Measurements from ENCODE around the gene FOXD1.

GRCh38 chr5:73495772-73496335 is 47.3 kb upstream of the FOXD1 start:
- no peak for TF ChIP-seq YY1 (IDR thresholded peaks at IDR 0.05; ENCODE audit: low read depth, low read length)
- no peak for TF ChIP-seq POLR2AphosphoS5 (IDR thresholded peaks at IDR 0.05; ENCODE audit: low read depth, low read length)
- no peak for TF ChIP-seq CTCF (IDR thresholded peaks at IDR 0.05; ENCODE audit: control extremely low read depth in 1 of 3, insufficient read depth in 1 of 3, low read depth in 1 of 3, low read length in 3 of 3)
- TF ChIP-seq TAF1 (IDR thresholded peaks at IDR 0.05; ENCODE audit: low read depth, low read length), result no peak
- TF ChIP-seq CHD2 (IDR thresholded peaks at IDR 0.05; ENCODE audit: low read length), result no peak
- no peak for TF ChIP-seq MAX (IDR thresholded peaks at IDR 0.05)
- TF ChIP-seq TCF12 (IDR thresholded peaks at IDR 0.05; ENCODE audit: low read depth, low read length), result no peak
- TF ChIP-seq POLR2A (IDR thresholded peaks at IDR 0.05; ENCODE audit: control extremely low read depth in 1 of 2, low read depth in 2 of 2, low read length in 2 of 2), result no peak
- TF ChIP-seq PHF8 (conservative IDR thresholded peaks at IDR 0.05; ENCODE audit: low read depth, low read length), result no peak
- TF ChIP-seq EZH2 (IDR thresholded peaks at IDR 0.05; ENCODE audit: low read depth, low read length, severe bottlenecking), result no peak

Measured in H1 (cell line).